ENCODE results near the gene SOBP.

SOBP gene

GRCh38 chr6:107523054-107523791 is 33.3 kb downstream of the SOBP start:
- no peak for ATAC-seq

GRCh38 chr6:107523794-107524193 is 33.9 kb downstream of the SOBP start:
- no peak for DNase-seq
- no peak for ATAC-seq

More at GRCh38 chr6:107523054-107523791, 33.3 kb downstream of the SOBP start:
- DNase-seq: no peak

GRCh38 chr6:107524626-107525025 is 34.7 kb downstream of the SOBP start:
- DNase-seq (no peak), ATAC-seq (no peak)

GRCh38 chr6:107531868-107532267 is 42.0 kb downstream of the SOBP start:
- no peak for ATAC-seq
- DNase-seq: no peak

- no peak for ATAC-seq
- no peak for DNase-seq
These were observed 42.8 kb downstream of the SOBP start for GRCh38 chr6:107532706-107533105.

- no peak for ATAC-seq
- DNase-seq: no peak
These were observed 43.6 kb downstream of the SOBP start for GRCh38 chr6:107533415-107534059.

GRCh38 chr6:107534571-107535141 is 44.7 kb downstream of the SOBP start:
- no peak for ATAC-seq
- DNase-seq: no peak

- ATAC-seq: no peak
- DNase-seq: no peak
These were observed 45.7 kb downstream of the SOBP start for GRCh38 chr6:107535626-107536025.

GRCh38 chr6:107536180-107536961 is 46.5 kb downstream of the SOBP start:
- DNase-seq (no peak), ATAC-seq (no peak)

- no peak for DNase-seq
- ATAC-seq: no peak
These were observed 47.6 kb downstream of the SOBP start for GRCh38 chr6:107537559-107537958.

GRCh38 chr6:107538856-107539387 is 49.0 kb downstream of the SOBP start:
- DNase-seq (no peak), ATAC-seq (no peak)

GRCh38 chr6:107539409-107539808 is 49.5 kb downstream of the SOBP start:
- ATAC-seq (no peak), DNase-seq (no peak)

- DNase-seq: no peak
- no peak for ATAC-seq
These were observed 50.0 kb downstream of the SOBP start for GRCh38 chr6:107539849-107540464.

GRCh38 chr6:107540465-107540857 is 50.5 kb downstream of the SOBP start:
- no peak for ATAC-seq
- DNase-seq: no peak

- ATAC-seq (no peak), DNase-seq (no peak)
These were observed 52.3 kb downstream of the SOBP start for GRCh38 chr6:107542192-107542668.

GRCh38 chr6:107543088-107543487 is 53.2 kb downstream of the SOBP start:
- no peak for DNase-seq
- ATAC-seq: no peak

- DNase-seq (no peak), ATAC-seq (no peak)
These were observed 53.6 kb downstream of the SOBP start for GRCh38 chr6:107543567-107543966.

GRCh38 chr6:107545763-107546162 is 55.8 kb downstream of the SOBP start:
- no peak for DNase-seq
- no peak for ATAC-seq

- ATAC-seq: no peak
- no peak for DNase-seq
These were observed 57.0 kb downstream of the SOBP start for GRCh38 chr6:107546691-107547450.

GRCh38 chr6:107547451-107547840 is 57.5 kb downstream of the SOBP start:
- DNase-seq: no peak
- ATAC-seq: no peak

- ATAC-seq: no peak
- no peak for DNase-seq
These were observed 60.4 kb downstream of the SOBP start for GRCh38 chr6:107550241-107550840.

Measured in stimulated activated naive CD8-positive, alpha-beta T cell treated with anti-CD3 and anti-CD28 coated beads, Interleukin-15, Interleukin-2, amounts not matched to agents 100 U/mL and 50 U/mL, for 24 hours (primary cell).